Ishikawa (cell line): ENCODE data around the gene ACBD5.

Experiments
- CEBPB ChIP-seq: IDR thresholded peaks from 2 replicates; pipeline ENCODE4 v1.6.1; 2012
- CREB1 ChIP-seq: IDR thresholded peaks from 2 replicates; pipeline ENCODE4 v1.6.1; 2012; ENCODE audit warnings: low read depth
- EGR1 ChIP-seq: IDR thresholded peaks from 2 replicates; pipeline ENCODE4 v1.6.1; 2012
- EP300 ChIP-seq: IDR thresholded peaks from 2 replicates; pipeline ENCODE4 v1.6.1; 2012; ENCODE audit warnings: borderline replicate concordance
- FOXM1 ChIP-seq: IDR thresholded peaks from 2 replicates; pipeline ENCODE4 v1.6.1; 2012; ENCODE audit warnings: low read depth, borderline replicate concordance
- MAX ChIP-seq: IDR thresholded peaks from 2 replicates; pipeline ENCODE4 v1.6.1; 2012
- NFIC ChIP-seq: IDR thresholded peaks from 2 replicates; pipeline ENCODE4 v1.6.1; 2012
- RAD21 ChIP-seq: IDR thresholded peaks from 2 replicates; pipeline ENCODE4 v1.6.1; 2012; ENCODE audit warnings: low read depth
- REST ChIP-seq: IDR thresholded peaks from 2 replicates; pipeline ENCODE4 v1.6.1; 2012; ENCODE audit warnings: low read depth, mild to moderate bottlenecking
- TAF1 ChIP-seq: IDR thresholded peaks from 2 replicates; pipeline ENCODE4 v1.6.1; 2012; ENCODE audit warnings: low read depth, mild to moderate bottlenecking
- TCF12 ChIP-seq: IDR thresholded peaks from 2 replicates; pipeline ENCODE4 v1.6.1; 2012; ENCODE audit warnings: low read depth
- TEAD4 ChIP-seq: IDR thresholded peaks from 2 replicates; pipeline ENCODE4 v1.6.1; 2012
- USF1 ChIP-seq: IDR thresholded peaks from 2 replicates; pipeline ENCODE4 v1.6.1; 2012
- YY1 ChIP-seq: IDR thresholded peaks from 2 replicates; pipeline ENCODE4 v1.6.1; 2012; ENCODE audit warnings: low read depth
- ZBTB7A ChIP-seq: IDR thresholded peaks from 2 replicates; pipeline ENCODE4 v1.6.1; 2012; ENCODE audit warnings: low read depth

ACBD5 gene

GRCh38 chr10:27153329-27153728 lies 87.3 kb downstream of the ACBD5 start:
- TF ChIP-seq CREB1, result no peak
- TF ChIP-seq CEBPB, result no peak
- no peak for TF ChIP-seq REST
- no peak for TF ChIP-seq NFIC
- TF ChIP-seq EGR1, result no peak
- no peak for TF ChIP-seq RAD21

GRCh38 chr10:27152687-27153086 lies 87.9 kb downstream of the ACBD5 start:
- TF ChIP-seq TAF1 (no peak), FOXM1 (no peak), CREB1 (no peak), ZBTB7A (no peak), TEAD4 (no peak), NFIC (no peak), YY1 (no peak)

GRCh38 chr10:27150261-27150660 lies 90.3 kb downstream of the ACBD5 start:
- TF ChIP-seq TCF12, result no peak
- TF ChIP-seq CREB1, result no peak
- no peak for TF ChIP-seq EGR1
- TF ChIP-seq EP300, result no peak
- TF ChIP-seq ZBTB7A, result no peak
- no peak for TF ChIP-seq NFIC
- no peak for TF ChIP-seq TEAD4
- TF ChIP-seq USF1, result no peak

GRCh38 chr10:27147701-27148100 lies 92.9 kb downstream of the ACBD5 start:
- TF ChIP-seq RAD21 (no peak), CREB1 (no peak), NFIC (no peak), FOXM1 (no peak), USF1 (no peak), EGR1 (no peak), ZBTB7A (no peak), TEAD4 (no peak)

- TF ChIP-seq NFIC (no peak), RAD21 (no peak), YY1 (no peak), ZBTB7A (no peak), USF1 (no peak), EGR1 (no peak), EP300 (no peak), TAF1 (no peak), MAX (no peak), REST (no peak), CREB1 (no peak), TCF12 (no peak), TEAD4 (no peak), FOXM1 (no peak), CEBPB (no peak)
Observed at GRCh38 chr10:27145937-27146336, 94.7 kb downstream of the ACBD5 start.
